WTC11 (cell line): ENCODE data around the gene MRPS34. TPM values are rescaled to one million over a fixed set of nuclear protein-coding genes. Genes with fewer than 3 reads are reported as not detected.

Source experiments
- ATAC-seq: fragments of 200-7000 bp; cut with Tn5 transposase; 2 replicates; pipeline ENCODE4 v1.10.0; 2021; ENCODE audit warnings: mild to moderate bottlenecking, moderate library complexity
- CTCF ChIA-PET: fragments of 300-600 bp; sonication (Branson Sonifier 250); formaldehyde crosslinking; loops from one replicate; lab custom pipeline; 2021; ENCODE audit warnings: antibody characterized with exemption; lab: Charles Lee
- POLR2A ChIA-PET: fragments of 350-600 bp; sonication (Branson Sonifier 250); formaldehyde crosslinking; loops from one replicate; lab custom pipeline; 2021; ENCODE audit warnings: antibody characterized with exemption; lab: Charles Lee
- DNase-seq: peaks from one replicate; pipeline ENCODE4 v3.0.0; 2021; ENCODE audit warnings: low spot score
- H3K27ac Mint-ChIP-seq: 2 replicates; pipeline ENCODE4 v1.8.0; 2021; ENCODE audit warnings: mixed read lengths
- H3K27me3 Mint-ChIP-seq: 2 replicates; pipeline ENCODE4 v1.8.0; 2021; ENCODE audit warnings: low read depth, mild to moderate bottlenecking, moderate library complexity, mixed read lengths
- H3K36me3 Mint-ChIP-seq: 2 replicates; pipeline ENCODE4 v1.8.0; 2021; ENCODE audit warnings: mixed read lengths
- H3K4me1 Mint-ChIP-seq: 2 replicates; pipeline ENCODE4 v1.8.0; 2022; ENCODE audit warnings: mixed read lengths
- H3K4me3 Mint-ChIP-seq: 2 replicates; pipeline ENCODE4 v1.8.0; 2021; ENCODE audit warnings: mild to moderate bottlenecking, moderate library complexity, mixed read lengths
- H3K9me3 Mint-ChIP-seq: 2 replicates; pipeline ENCODE4 v1.8.0; 2021; ENCODE audit warnings: mixed read lengths
- AFF4 ChIP-seq: sonication (generic); formaldehyde crosslinking; IDR thresholded peaks from 2 replicates; pipeline ENCODE4 v1.8.1; 2023; ENCODE audit warnings: mild to moderate bottlenecking, missing genetic modification reagents, borderline replicate concordance
- CREB1 ChIP-seq: sonication (generic); formaldehyde crosslinking; IDR thresholded peaks from 2 replicates; pipeline ENCODE4 v1.8.0; 2023; ENCODE audit warnings: mild to moderate bottlenecking, missing genetic modification reagents
- CREM ChIP-seq: sonication (generic); formaldehyde crosslinking; IDR thresholded peaks from 2 replicates; pipeline ENCODE4 v1.8.1; 2022; ENCODE audit warnings: mild to moderate bottlenecking, missing genetic modification reagents, moderate library complexity
- E2F4 ChIP-seq: sonication (generic); formaldehyde crosslinking; IDR thresholded peaks from 2 replicates; pipeline ENCODE4 v1.8.1; 2022; ENCODE audit warnings: low read depth, mild to moderate bottlenecking, moderate library complexity, missing genetic modification reagents, borderline replicate concordance
- ETV6 ChIP-seq: sonication (generic); formaldehyde crosslinking; IDR thresholded peaks from 2 replicates; pipeline ENCODE4 v1.8.1; 2022; ENCODE audit warnings: mild to moderate bottlenecking, missing genetic modification reagents
- FOXJ3 ChIP-seq: sonication (generic); formaldehyde crosslinking; IDR thresholded peaks from 2 replicates; pipeline ENCODE4 v1.9.0; 2021; ENCODE audit warnings: missing genetic modification reagents, mild to moderate bottlenecking, borderline replicate concordance
- GRHL2 ChIP-seq: fragments of 250-450 bp; sonication (Bioruptor Pico); IDR thresholded peaks from 2 replicates; pipeline ENCODE4 v1.8.0; 2022; ENCODE audit warnings: mild to moderate bottlenecking, moderate library complexity; ENCODE audit not compliant: insufficient replicate concordance, severe bottlenecking
- IRF2 ChIP-seq: sonication (generic); formaldehyde crosslinking; IDR thresholded peaks from 2 replicates; pipeline ENCODE4 v1.8.0; 2022; ENCODE audit warnings: low read depth, missing genetic modification reagents, borderline replicate concordance
- JUN ChIP-seq: sonication (generic); formaldehyde crosslinking; IDR thresholded peaks from 2 replicates; pipeline ENCODE4 v1.8.0; 2023; ENCODE audit warnings: mild to moderate bottlenecking, missing genetic modification reagents
- MAX ChIP-seq: sonication (generic); formaldehyde crosslinking; IDR thresholded peaks from 2 replicates; pipeline ENCODE4 v1.8.0; 2022; ENCODE audit warnings: mild to moderate bottlenecking, missing genetic modification reagents
- PREB ChIP-seq: sonication (generic); formaldehyde crosslinking; IDR thresholded peaks from 2 replicates; pipeline ENCODE4 v1.8.1; 2022; ENCODE audit warnings: mild to moderate bottlenecking, missing genetic modification reagents, moderate library complexity, borderline replicate concordance
- ZNF121 ChIP-seq: sonication (generic); formaldehyde crosslinking; IDR thresholded peaks from 2 replicates; pipeline ENCODE4 v1.8.0; 2023; ENCODE audit warnings: missing genetic modification reagents
- ZNF232 ChIP-seq: sonication (generic); formaldehyde crosslinking; IDR thresholded peaks from 2 replicates; pipeline ENCODE4 v1.8.0; 2022; ENCODE audit warnings: mild to moderate bottlenecking, missing genetic modification reagents
- ZNF263 ChIP-seq: sonication (generic); formaldehyde crosslinking; IDR thresholded peaks from 2 replicates; pipeline ENCODE4 v1.8.1; 2022; ENCODE audit warnings: low read depth, mild to moderate bottlenecking, moderate library complexity, missing genetic modification reagents
- ZNF396 ChIP-seq: fragments of 250-450 bp; sonication (Bioruptor Pico); IDR thresholded peaks from 2 replicates; pipeline ENCODE4 v1.8.0; 2021; ENCODE audit warnings: mild to moderate bottlenecking, moderate library complexity, borderline replicate concordance
- total RNA-seq: library from RNA; stranded (reverse); gene quantifications from 3 replicates; pipeline ENCODE4 v1.2.3, GENCODE V29; 2021
- TF ChIP-seq, protein P1 (sequence below): fragments of 250-450 bp; sonication (Bioruptor Pico); IDR thresholded peaks from 2 replicates; pipeline ENCODE4 v1.8.0; 2021; ENCODE audit warnings: mild to moderate bottlenecking
- TF ChIP-seq, protein P2 (sequence below): sonication (generic); formaldehyde crosslinking; conservative IDR thresholded peaks from 2 replicates; pipeline ENCODE4 v1.8.1; 2022; ENCODE audit warnings: mild to moderate bottlenecking, missing genetic modification reagents
- TF ChIP-seq, protein P3 (sequence below): sonication (generic); formaldehyde crosslinking; IDR thresholded peaks from 2 replicates; pipeline ENCODE4 v1.8.0; 2023; ENCODE audit warnings: missing genetic modification reagents, mild to moderate bottlenecking, borderline replicate concordance

MRPS34 gene
- total RNA-seq, 1 experiment from 2014 or later = 258 TPM

DNA sequence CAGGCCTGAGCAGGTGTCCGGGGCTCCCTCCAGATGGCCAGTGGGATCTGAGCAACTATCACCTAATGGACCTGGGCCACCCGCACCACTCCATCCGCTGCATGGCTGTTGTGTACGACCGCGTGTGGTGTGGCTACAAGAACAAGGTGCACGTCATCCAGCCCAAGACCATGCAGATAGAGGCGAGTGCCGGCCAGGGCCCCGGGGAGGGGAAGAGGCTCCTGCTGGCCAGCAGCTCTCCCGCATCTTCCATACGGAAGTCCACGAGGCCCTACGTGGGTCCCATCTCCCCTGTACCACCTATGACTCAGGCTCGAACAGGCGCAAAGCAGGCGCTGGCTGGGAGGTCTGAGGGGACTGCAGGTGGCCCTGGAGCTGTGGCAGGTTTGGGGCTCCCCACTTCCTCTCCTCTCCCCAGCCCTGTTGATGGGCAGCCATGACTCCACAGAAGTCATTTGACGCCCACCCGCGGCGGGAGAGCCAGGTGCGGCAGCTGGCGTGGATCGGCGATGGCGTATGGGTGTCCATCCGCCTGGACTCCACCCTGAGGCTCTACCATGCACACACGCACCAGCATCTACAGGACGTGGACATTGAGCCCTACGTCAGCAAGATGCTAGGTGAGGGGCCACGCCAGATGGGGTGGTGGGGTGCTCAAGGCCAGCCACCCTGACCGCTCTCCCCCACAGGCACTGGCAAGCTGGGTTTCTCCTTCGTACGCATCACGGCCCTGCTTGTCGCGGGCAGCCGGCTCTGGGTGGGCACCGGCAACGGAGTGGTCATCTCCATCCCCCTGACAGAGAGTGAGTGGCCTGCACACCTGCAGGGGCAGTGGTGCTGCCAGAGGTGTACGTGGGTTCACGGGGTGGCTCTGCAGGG lies 5.6 kb downstream of the MRPS34 start:
- TF ChIP-seq AFF4 (CRISPR knock-in tag) (no peak), ZNF263 (no peak), IRF2 (CRISPR knock-in tag) (no peak), FOXJ3 (no peak), ZNF232 (CRISPR knock-in tag) (no peak), ZNF121 (CRISPR knock-in tag) (no peak), CREB1 (CRISPR knock-in tag) (no peak), ETV6 (CRISPR knock-in tag) (no peak), ZNF396 (CRISPR knock-in tag) (no peak), MAX (CRISPR knock-in tag) (no peak), JUN (no peak), PREB (CRISPR knock-in tag) (no peak), E2F4 (no peak), GRHL2 (CRISPR knock-in tag) (no peak), CREM (no peak)
- TF ChIP-seq, protein P1, sequence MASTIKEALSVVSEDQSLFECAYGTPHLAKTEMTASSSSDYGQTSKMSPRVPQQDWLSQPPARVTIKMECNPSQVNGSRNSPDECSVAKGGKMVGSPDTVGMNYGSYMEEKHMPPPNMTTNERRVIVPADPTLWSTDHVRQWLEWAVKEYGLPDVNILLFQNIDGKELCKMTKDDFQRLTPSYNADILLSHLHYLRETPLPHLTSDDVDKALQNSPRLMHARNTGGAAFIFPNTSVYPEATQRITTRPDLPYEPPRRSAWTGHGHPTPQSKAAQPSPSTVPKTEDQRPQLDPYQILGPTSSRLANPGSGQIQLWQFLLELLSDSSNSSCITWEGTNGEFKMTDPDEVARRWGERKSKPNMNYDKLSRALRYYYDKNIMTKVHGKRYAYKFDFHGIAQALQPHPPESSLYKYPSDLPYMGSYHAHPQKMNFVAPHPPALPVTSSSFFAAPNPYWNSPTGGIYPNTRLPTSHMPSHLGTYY = no peak
- TF ChIP-seq, protein P2, sequence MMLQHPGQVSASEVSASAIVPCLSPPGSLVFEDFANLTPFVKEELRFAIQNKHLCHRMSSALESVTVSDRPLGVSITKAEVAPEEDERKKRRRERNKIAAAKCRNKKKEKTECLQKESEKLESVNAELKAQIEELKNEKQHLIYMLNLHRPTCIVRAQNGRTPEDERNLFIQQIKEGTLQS (CRISPR knock-in tag) = no peak
- TF ChIP-seq, protein P3, sequence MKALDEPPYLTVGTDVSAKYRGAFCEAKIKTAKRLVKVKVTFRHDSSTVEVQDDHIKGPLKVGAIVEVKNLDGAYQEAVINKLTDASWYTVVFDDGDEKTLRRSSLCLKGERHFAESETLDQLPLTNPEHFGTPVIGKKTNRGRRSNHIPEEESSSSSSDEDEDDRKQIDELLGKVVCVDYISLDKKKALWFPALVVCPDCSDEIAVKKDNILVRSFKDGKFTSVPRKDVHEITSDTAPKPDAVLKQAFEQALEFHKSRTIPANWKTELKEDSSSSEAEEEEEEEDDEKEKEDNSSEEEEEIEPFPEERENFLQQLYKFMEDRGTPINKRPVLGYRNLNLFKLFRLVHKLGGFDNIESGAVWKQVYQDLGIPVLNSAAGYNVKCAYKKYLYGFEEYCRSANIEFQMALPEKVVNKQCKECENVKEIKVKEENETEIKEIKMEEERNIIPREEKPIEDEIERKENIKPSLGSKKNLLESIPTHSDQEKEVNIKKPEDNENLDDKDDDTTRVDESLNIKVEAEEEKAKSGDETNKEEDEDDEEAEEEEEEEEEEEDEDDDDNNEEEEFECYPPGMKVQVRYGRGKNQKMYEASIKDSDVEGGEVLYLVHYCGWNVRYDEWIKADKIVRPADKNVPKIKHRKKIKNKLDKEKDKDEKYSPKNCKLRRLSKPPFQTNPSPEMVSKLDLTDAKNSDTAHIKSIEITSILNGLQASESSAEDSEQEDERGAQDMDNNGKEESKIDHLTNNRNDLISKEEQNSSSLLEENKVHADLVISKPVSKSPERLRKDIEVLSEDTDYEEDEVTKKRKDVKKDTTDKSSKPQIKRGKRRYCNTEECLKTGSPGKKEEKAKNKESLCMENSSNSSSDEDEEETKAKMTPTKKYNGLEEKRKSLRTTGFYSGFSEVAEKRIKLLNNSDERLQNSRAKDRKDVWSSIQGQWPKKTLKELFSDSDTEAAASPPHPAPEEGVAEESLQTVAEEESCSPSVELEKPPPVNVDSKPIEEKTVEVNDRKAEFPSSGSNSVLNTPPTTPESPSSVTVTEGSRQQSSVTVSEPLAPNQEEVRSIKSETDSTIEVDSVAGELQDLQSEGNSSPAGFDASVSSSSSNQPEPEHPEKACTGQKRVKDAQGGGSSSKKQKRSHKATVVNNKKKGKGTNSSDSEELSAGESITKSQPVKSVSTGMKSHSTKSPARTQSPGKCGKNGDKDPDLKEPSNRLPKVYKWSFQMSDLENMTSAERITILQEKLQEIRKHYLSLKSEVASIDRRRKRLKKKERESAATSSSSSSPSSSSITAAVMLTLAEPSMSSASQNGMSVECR (CRISPR knock-in tag) = no peak
- TF ChIP-seq, all 79 proteins: peak for 0

More for the DNA sequence above, 5.6 kb downstream of the MRPS34 start:
- ATAC-seq (no peak), DNase-seq (no peak)
- Mint-ChIP-seq H3K36me3 (peaks cover 3% of the 10 kb centered on the region), H3K4me1 (peaks cover 4% of the 10 kb centered on the region), H3K27me3 (no peaks in the 10 kb centered on the region; the same call in 1 of the 2 replicates), H3K4me3 (no peak overlapping the region), H3K27ac (no peak overlapping the region), H3K9me3 (no peaks in the 10 kb centered on the region)
- ChIA-PET POLR2A (no interaction called here), CTCF (no interaction called here)
